GM12872 (cell line): ENCODE results near the gene ZNF579.

Source experiments
- CTCF ChIP-seq: IDR thresholded peaks from 3 replicates; pipeline ENCODE4 v1.5.1; 2011; ENCODE audit warnings: low read depth, mild to moderate bottlenecking, low read length, moderate library complexity; ENCODE audit not compliant: insufficient read depth

ZNF579 gene

GRCh38 chr19:55543567-55543966, 37.1 kb downstream of the ZNF579 start:
- TF ChIP-seq CTCF: no peak

- no peak for TF ChIP-seq CTCF
Measured at GRCh38 chr19:55542292-55542855, 38.3 kb downstream of the ZNF579 start.

- TF ChIP-seq CTCF: no peak
Measured at GRCh38 chr19:55541091-55541490, 39.6 kb downstream of the ZNF579 start.

- TF ChIP-seq CTCF: no peak
Measured at GRCh38 chr19:55540619-55541018, 40.0 kb downstream of the ZNF579 start.

GRCh38 chr19:55539090-55539984, 41.3 kb downstream of the ZNF579 start:
- TF ChIP-seq CTCF: no peak

GRCh38 chr19:55538132-55538531, 42.5 kb downstream of the ZNF579 start:
- TF ChIP-seq CTCF: no peak

GRCh38 chr19:55537741-55538111, 42.9 kb downstream of the ZNF579 start:
- no peak for TF ChIP-seq CTCF
